IMR-90 (cell line): ENCODE data around the gene SLC25A51. TPM values are rescaled to one million over a fixed set of nuclear protein-coding genes. Genes with fewer than 3 reads are reported as not detected.

Source experiments
- ATAC-seq: fragments of 200-7000 bp; cut with Tn5 transposase; 2 replicates; pipeline ENCODE4 v1.9.1; 2020; ENCODE audit warnings: low read depth, mild to moderate bottlenecking, moderate library complexity
- BruUV-seq: library from RNA; stranded (reverse); fragments of 400-500 nt; replicated peaks from 2 replicates; lab custom pipeline; 2021; lab: Mats Ljungman, UMichigan
- CTCF ChIA-PET: fragments of 300-600 bp; formaldehyde crosslinking; extraction: SDS; loops from one replicate; lab custom pipeline; 2021; ENCODE audit warnings: antibody characterized with exemption; lab: Yijun Ruan, JAX
- POLR2A ChIA-PET: fragments of 300-600 bp; sonication (Branson Sonifier 250); formaldehyde crosslinking; loops from one replicate; lab custom pipeline; 2022; ENCODE audit warnings: antibody characterized with exemption; ENCODE audit not compliant: unreplicated experiment; lab: Charles Lee
- DNase-seq: peaks from one replicate; pipeline ENCODE4 v3.0.0; 2013
- H2AFZ ChIP-seq: replicated peaks from 2 replicates; pipeline ENCODE3; 2013; ENCODE audit warnings: low read length, mild to moderate bottlenecking; ENCODE audit not compliant: poor library complexity
- H2AK5ac ChIP-seq: 2 replicates; pipeline ENCODE4 v1.6.1; 2013; ENCODE audit warnings: low read depth, low read length, inconsistent platforms
- H2AK9ac ChIP-seq: replicated peaks from 2 replicates; pipeline ENCODE3; 2013; ENCODE audit warnings: mild to moderate bottlenecking, low read depth, low read length, moderate library complexity; ENCODE audit not compliant: poor library complexity
- H2BK120ac ChIP-seq: 2 replicates; pipeline ENCODE4 v1.6.1; 2013; ENCODE audit warnings: low read depth, low read length, inconsistent platforms
- H2BK15ac ChIP-seq: 3 replicates; pipeline ENCODE4 v1.6.1; 2013; ENCODE audit warnings: low read depth, low read length, inconsistent platforms
- H2BK20ac ChIP-seq: 2 replicates; pipeline ENCODE4 v1.6.1; 2013; ENCODE audit warnings: low read depth, mild to moderate bottlenecking, inconsistent platforms, low read length, moderate library complexity
- H2BK5ac ChIP-seq: 2 replicates; pipeline ENCODE4 v1.6.1; 2013; ENCODE audit warnings: mild to moderate bottlenecking, low read depth, low read length, inconsistent platforms; ENCODE audit not compliant: poor library complexity, severe bottlenecking
- H3K14ac ChIP-seq: replicated peaks from 2 replicates; pipeline ENCODE4 v1.6.1; 2013; ENCODE audit warnings: low read depth, low read length, inconsistent platforms
- H3K18ac ChIP-seq: 2 replicates; pipeline ENCODE4 v1.6.1; 2013; ENCODE audit warnings: low read depth, low read length, control low read depth
- H3K23ac ChIP-seq: 2 replicates; pipeline ENCODE4 v1.6.1; 2013; ENCODE audit warnings: low read depth, low read length, inconsistent platforms
- H3K27ac ChIP-seq: 2 replicates; pipeline ENCODE4 v1.5.1; 2013; ENCODE audit warnings: mild to moderate bottlenecking, control low read depth, low read length; ENCODE audit not compliant: insufficient read depth
- H3K27me3 ChIP-seq: 2 replicates; pipeline ENCODE4 v1.6.1; 2013; ENCODE audit warnings: low read length; ENCODE audit not compliant: control insufficient read depth, insufficient read depth
- H3K36me3 ChIP-seq: 2 replicates; pipeline ENCODE4 v1.6.1; 2013; ENCODE audit warnings: low read length, mixed read lengths; ENCODE audit not compliant: control insufficient read depth, insufficient read depth
- H3K4ac ChIP-seq: 2 replicates; pipeline ENCODE4 v1.6.1; 2013; ENCODE audit warnings: low read depth, low read length, inconsistent platforms
- H3K4me1 ChIP-seq: 2 replicates; pipeline ENCODE4 v1.6.1; 2013; ENCODE audit warnings: low read length, mixed read lengths; ENCODE audit not compliant: control insufficient read depth, insufficient read depth
- H3K4me2 ChIP-seq: 2 replicates; pipeline ENCODE4 v1.6.1; 2013; ENCODE audit warnings: low read depth, mild to moderate bottlenecking, control low read depth, low read length, moderate library complexity
- H3K4me3 ChIP-seq: 2 replicates; pipeline ENCODE4 v1.5.1; 2013; ENCODE audit warnings: low read depth, mild to moderate bottlenecking, control low read depth, low read length, moderate library complexity; ENCODE audit not compliant: insufficient read depth
- H3K56ac ChIP-seq: 2 replicates; pipeline ENCODE4 v1.6.1; 2013; ENCODE audit warnings: low read length, inconsistent platforms; ENCODE audit not compliant: insufficient read depth; ENCODE audit errors: extremely low read depth
- H3K79me1 ChIP-seq, 2 experiments: 2 replicates each; pipeline ENCODE4 v1.6.1; 2013; ENCODE audit warnings: low read length in 2 of 2, inconsistent platforms in 1 of 2, low read depth in 1 of 2
- H3K9ac ChIP-seq: 2 replicates; pipeline ENCODE4 v1.6.1; 2013; ENCODE audit warnings: low read depth, low read length, control low read depth
- H3K9me1 ChIP-seq: 2 replicates; pipeline ENCODE4 v1.6.1; 2013; ENCODE audit warnings: low read length, inconsistent platforms; ENCODE audit not compliant: insufficient read depth
- H3K9me3 ChIP-seq: 2 replicates; pipeline ENCODE4 v1.6.1; 2013; ENCODE audit warnings: low read length; ENCODE audit not compliant: control insufficient read depth, insufficient read depth
- H4K20me1 ChIP-seq: 2 replicates; pipeline ENCODE4 v1.6.1; 2013; ENCODE audit warnings: low read length, inconsistent platforms; ENCODE audit not compliant: insufficient read depth
- H4K5ac ChIP-seq: 2 replicates; pipeline ENCODE4 v1.6.1; 2013; ENCODE audit warnings: mild to moderate bottlenecking, low read depth, low read length, control low read depth
- H4K8ac ChIP-seq, 2 experiments: 2 replicates each; pipeline ENCODE4 v1.6.1; 2013; ENCODE audit warnings: low read depth in 2 of 2, low read length in 2 of 2, control low read depth in 1 of 2, inconsistent platforms in 1 of 2
- H4K91ac ChIP-seq: 2 replicates; pipeline ENCODE4 v1.6.1; 2013; ENCODE audit warnings: low read depth, low read length, inconsistent platforms; ENCODE audit not compliant: insufficient read depth
- BHLHE40 ChIP-seq: fragments of 150-350 bp; IDR thresholded peaks from 2 replicates; pipeline ENCODE4 v1.6.1; 2016; ENCODE audit warnings: mild to moderate bottlenecking, low read depth, low read length
- CEBPB ChIP-seq: IDR thresholded peaks from 2 replicates; pipeline ENCODE4 v1.6.1; 2012; ENCODE audit warnings: low read depth, low read length, improper control_type of control experiment
- ELK1 ChIP-seq: fragments of 150-350 bp; IDR thresholded peaks from 2 replicates; pipeline ENCODE4 v1.6.1; 2016; ENCODE audit warnings: low read depth, mild to moderate bottlenecking, low read length, moderate library complexity, borderline replicate concordance
- FOS ChIP-seq: fragments of 150-350 bp; IDR thresholded peaks from 2 replicates; pipeline ENCODE4 v1.6.1; 2016; ENCODE audit warnings: low read depth, low read length
- MXI1 ChIP-seq: IDR thresholded peaks from 2 replicates; pipeline ENCODE4 v1.6.1; 2012; ENCODE audit warnings: low read depth, mild to moderate bottlenecking, low read length, moderate library complexity, borderline replicate concordance
- NFE2L2 ChIP-seq: fragments of 150-350 bp; IDR thresholded peaks from 2 replicates; pipeline ENCODE4 v1.6.1; 2016; ENCODE audit warnings: low read depth, mild to moderate bottlenecking, low read length
- POLR2A ChIP-seq: IDR thresholded peaks from 2 replicates; pipeline ENCODE4 v1.6.1; 2012; ENCODE audit warnings: mild to moderate bottlenecking, low read depth, low read length
- RCOR1 ChIP-seq: IDR thresholded peaks from 2 replicates; pipeline ENCODE4 v1.6.1; 2012; ENCODE audit warnings: mild to moderate bottlenecking, low read length, improper control_type of control experiment; ENCODE audit not compliant: insufficient replicate concordance
- RFX5 ChIP-seq: IDR thresholded peaks from 2 replicates; pipeline ENCODE4 v1.8.0; 2012; ENCODE audit warnings: low read depth, mild to moderate bottlenecking, low read length, moderate library complexity
- SMC3 ChIP-seq: fragments of 150-350 bp; IDR thresholded peaks from 2 replicates; pipeline ENCODE4 v1.6.1; 2016; ENCODE audit warnings: low read depth, mild to moderate bottlenecking, antibody characterized with exemption, low read length, moderate library complexity
- WGBS, 2 experiments: methylation state at CpG; one replicate each; pipeline versions ENCODE4 v1.1.5 to v1.1.7; 2013; ENCODE audit warnings: missing lambda C conversion rate in 2 of 2; ENCODE audit not compliant: insufficient read length in 1 of 2; ENCODE audit errors: extremely low coverage in 2 of 2; 5-methylcytosine and 5-hydroxymethylcytosine counted together
- dilution Hi-C: fragments of 300-500 bp; cut with HindIII; formaldehyde crosslinking; loops from one replicate; pipeline ENCODE4 v1.14.3; 2018; ENCODE audit warnings: low sequenced_read_pairs; ENCODE audit not compliant: unreplicated experiment
- in situ Hi-C: fragments of 300-500 bp; cut with MboI; formaldehyde crosslinking; loops from 3 replicates; pipeline ENCODE4 v1.14.3; 2019; ENCODE audit warnings: low sequenced_read_pairs, inconsistent platforms, mixed read lengths
- intact Hi-C: fragments of 100-400 bp; cut with micrococcal nuclease; formaldehyde crosslinking; loops from 2 replicates; pipeline ENCODE4 v1.10.0; 2022
- polyA plus RNA-seq, 3 experiments: library from polyadenylated mRNA; depleted of rRNA; stranded (reverse); fragments of >200 nt; gene quantifications; 2 replicates each; pipeline ENCODE4 v1.2.3, GENCODE V29; 2012; ENCODE audit warnings: low replicate concordance in 1 of 3
- total RNA-seq: library from RNA; depleted of rRNA; stranded (reverse); fragments of >200 nt; gene quantifications from 2 replicates; pipeline ENCODE4 v1.2.3, GENCODE V29; 2012
- TF ChIP-seq, protein P1 (sequence below): fragments of 150-350 bp; IDR thresholded peaks from 2 replicates; pipeline ENCODE4 v1.6.1; 2017; ENCODE audit warnings: mild to moderate bottlenecking, antibody characterized with exemption, low read length, low read depth
- TF ChIP-seq, protein P2 (sequence below): conservative IDR thresholded peaks from 2 replicates; pipeline ENCODE4 v1.5.1; 2012; ENCODE audit warnings: mild to moderate bottlenecking, low read depth, low read length, improper control_type of control experiment

SLC25A51 gene
- total and polyA plus RNA-seq, 2 of the 4 experiments (the other 2 are of a cell fraction) = 14.1 to 81.6 TPM

- Histone ChIP-seq H4K5ac (no peak overlapping the region), H3K56ac (no peak overlapping the region), H3K79me1 (peaks cover 4 to 6% of the 10 kb centered on the region in 2 experiments; a peak in 3 of 4 replicates), H2BK20ac (no peak overlapping the region), H2AK5ac (no peak overlapping the region), H4K91ac (no peak overlapping the region), H3K4me2 (no peak overlapping the region), H4K8ac (no peak overlapping the region), H2BK15ac (no peak overlapping the region), H3K27me3 (no peaks in the 10 kb centered on the region), H3K18ac (no peak overlapping the region), H2BK5ac (no peak overlapping the region), H3K4me1 (no peaks in the 10 kb centered on the region), H3K9me3 (no peaks in the 10 kb centered on the region), H2BK120ac (no peak overlapping the region), H3K36me3 (peaks cover 4% of the 10 kb centered on the region), H3K4me3 (no peak overlapping the region), H3K9me1 (0 out of 2 replicates have a peak, but pooled peaks cover 3% of the 10 kb centered on the region), H3K23ac (no peak overlapping the region), H3K27ac (no peak overlapping the region), H3K4ac (no peak overlapping the region), H3K9ac (no peak overlapping the region), H2AK9ac (no peak overlapping the region), H3K14ac (no peak overlapping the region), H2AFZ (no peak overlapping the region), H4K20me1 (no peaks in the 10 kb centered on the region)
- POLR2A ChIA-PET = interaction anchor here (0.6 kb wide), 1 partner anchor 19 kb away, joined by 10 read pairs; no protein-coding TSS in a partner anchor
- ATAC-seq (no peak), DNase-seq (no peak)
- in situ Hi-C loops (no loop called here), intact Hi-C loops (no loop called here), dilution Hi-C loops (no loop called here)
- no TSS peak for BruUV-seq
- WGBS, 2 experiments = no CpG with 5 or more reads among the region's 2 CpGs
- CTCF ChIA-PET = no interaction called here
- TF ChIP-seq POLR2A (no peak), FOS (no peak), ELK1 (no peak), RCOR1 (no peak), NFE2L2 (no peak), SMC3 (no peak), RFX5 (no peak), BHLHE40 (no peak), MXI1 (no peak), CEBPB (no peak)
- TF ChIP-seq, protein P1, sequence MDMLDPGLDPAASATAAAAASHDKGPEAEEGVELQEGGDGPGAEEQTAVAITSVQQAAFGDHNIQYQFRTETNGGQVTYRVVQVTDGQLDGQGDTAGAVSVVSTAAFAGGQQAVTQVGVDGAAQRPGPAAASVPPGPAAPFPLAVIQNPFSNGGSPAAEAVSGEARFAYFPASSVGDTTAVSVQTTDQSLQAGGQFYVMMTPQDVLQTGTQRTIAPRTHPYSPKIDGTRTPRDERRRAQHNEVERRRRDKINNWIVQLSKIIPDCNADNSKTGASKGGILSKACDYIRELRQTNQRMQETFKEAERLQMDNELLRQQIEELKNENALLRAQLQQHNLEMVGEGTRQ = no peak
- TF ChIP-seq, protein P2, sequence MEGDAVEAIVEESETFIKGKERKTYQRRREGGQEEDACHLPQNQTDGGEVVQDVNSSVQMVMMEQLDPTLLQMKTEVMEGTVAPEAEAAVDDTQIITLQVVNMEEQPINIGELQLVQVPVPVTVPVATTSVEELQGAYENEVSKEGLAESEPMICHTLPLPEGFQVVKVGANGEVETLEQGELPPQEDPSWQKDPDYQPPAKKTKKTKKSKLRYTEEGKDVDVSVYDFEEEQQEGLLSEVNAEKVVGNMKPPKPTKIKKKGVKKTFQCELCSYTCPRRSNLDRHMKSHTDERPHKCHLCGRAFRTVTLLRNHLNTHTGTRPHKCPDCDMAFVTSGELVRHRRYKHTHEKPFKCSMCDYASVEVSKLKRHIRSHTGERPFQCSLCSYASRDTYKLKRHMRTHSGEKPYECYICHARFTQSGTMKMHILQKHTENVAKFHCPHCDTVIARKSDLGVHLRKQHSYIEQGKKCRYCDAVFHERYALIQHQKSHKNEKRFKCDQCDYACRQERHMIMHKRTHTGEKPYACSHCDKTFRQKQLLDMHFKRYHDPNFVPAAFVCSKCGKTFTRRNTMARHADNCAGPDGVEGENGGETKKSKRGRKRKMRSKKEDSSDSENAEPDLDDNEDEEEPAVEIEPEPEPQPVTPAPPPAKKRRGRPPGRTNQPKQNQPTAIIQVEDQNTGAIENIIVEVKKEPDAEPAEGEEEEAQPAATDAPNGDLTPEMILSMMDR = no peak
Observed at GRCh38 chr9:37852222-37852621, 51.7 kb downstream of the SLC25A51 start.
